ENCODE results near the gene HIPK3.
"Not testable (repeated sequence)": the region's sequence is repeated elsewhere in the genome, so short reads cannot be mapped to it uniquely, and the experiment has no call there.

The HIPK3 gene

DNA sequence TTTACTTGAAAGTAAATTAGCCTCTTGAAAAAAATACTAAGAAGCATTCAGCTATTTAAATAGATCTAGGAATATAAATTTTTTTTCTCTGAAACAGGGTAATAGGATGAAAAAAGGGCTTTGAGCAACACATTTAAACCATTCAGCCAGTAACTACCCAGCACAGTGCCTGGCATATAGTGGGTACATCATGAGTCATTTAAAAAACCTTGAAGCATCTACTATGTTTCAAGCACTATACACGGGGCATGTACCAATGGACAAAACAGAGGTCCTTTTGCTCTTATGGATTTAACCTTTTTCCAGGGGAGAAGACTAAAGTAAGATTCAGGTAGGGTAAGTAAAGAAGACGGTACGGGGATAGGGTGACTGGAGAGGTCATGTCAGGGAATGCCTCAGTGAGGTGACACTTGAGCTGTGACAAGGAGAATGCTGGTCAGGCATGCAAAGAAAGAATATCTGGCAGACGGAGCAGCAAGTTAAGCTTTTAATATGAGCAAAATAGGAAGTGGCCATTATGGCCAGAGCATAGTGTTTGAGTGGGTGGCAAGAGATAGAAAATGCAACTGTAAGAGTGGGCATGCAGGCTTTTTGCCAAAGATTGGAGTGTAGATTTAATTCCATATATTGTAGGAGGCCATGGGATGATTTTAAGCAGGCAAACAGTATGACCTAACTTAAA is 101.1 kb downstream of the HIPK3 start:
- no peak for DNase-seq (ENCODE audit: low read depth, low spot score)

DNA sequence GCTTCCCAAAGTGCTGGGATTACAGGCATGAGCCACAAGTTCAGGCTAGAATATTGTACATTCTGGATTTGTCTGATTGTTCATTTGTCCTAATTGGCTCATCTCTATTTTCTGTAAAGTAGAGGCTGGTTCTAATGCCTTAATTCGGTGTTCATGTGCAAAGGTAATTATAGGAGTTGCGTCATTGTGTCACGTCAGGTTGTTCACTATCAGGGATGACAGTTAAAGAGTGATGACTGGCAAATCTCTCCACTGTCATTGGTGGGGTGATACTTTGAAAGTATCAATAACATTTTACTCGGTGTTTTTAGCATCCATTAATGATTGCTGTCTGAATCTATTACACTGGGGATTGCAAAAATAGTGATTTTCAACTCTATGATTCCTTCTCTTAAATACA is 103.5 kb downstream of the HIPK3 start:
- DNase-seq (ENCODE audit: low read depth, low spot score): no peak

DNA sequence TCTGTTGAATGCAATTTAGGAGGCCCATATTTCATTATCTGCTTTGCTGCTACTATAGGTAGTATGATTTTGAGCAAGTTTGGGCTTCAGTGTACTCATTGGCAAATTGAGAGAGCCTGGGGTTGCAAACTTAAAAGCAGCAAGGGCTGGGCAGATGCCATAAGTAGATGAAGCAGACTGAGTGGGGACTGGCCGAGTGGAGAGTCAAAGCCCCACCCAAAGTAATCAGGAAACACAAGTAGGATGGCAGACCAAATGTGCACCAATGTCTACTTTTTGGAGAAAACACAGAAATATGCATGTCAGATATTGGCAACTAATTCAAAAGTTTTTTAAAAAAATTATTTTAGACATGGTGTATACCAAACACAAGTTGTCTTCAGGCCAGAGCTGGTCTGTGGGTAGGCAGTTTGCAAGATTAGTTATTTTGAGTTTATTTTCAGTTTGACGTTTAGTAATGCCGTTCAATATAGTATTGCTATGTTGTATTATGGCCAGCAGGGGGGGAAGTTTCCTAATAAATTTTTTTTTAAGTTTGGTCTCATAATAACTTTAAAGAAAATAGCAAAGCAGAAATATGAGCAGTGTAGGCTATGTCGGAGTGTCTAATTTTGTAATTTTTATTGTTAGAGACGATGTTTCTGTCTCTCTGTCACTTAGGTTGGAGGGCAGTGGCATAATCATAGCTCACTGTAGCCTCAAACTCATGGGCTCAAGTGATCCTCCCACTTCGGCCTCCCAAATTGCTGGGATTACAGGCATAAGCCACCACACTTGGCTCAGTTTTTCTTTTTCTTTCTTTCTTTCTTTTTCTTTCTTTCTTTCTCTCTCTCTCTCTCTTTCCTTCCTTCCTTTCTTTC is 105.1 kb downstream of the HIPK3 start:
- DNase-seq (ENCODE audit: low read depth, low spot score): no peak

DNA sequence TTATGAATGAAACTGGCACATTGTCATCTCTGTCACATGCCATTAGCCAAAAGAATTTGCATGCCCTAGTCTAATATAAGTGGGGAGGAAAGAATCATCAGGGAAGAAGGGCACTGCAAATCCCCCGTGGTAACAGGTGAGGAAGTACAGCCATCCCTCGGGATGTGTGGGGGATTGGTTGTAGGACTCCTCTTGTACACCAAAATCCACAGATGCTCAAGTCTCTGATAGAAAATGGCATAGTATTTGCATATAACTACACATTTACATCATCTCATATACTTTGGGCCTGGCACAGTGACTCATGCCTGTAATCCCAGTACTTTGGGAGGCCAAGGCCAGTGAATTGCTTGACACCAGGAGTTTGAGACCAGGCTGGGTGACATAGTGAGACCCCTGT is 109.7 kb downstream of the HIPK3 start:
- no peak for DNase-seq (ENCODE audit: low read depth, low spot score)

DNA sequence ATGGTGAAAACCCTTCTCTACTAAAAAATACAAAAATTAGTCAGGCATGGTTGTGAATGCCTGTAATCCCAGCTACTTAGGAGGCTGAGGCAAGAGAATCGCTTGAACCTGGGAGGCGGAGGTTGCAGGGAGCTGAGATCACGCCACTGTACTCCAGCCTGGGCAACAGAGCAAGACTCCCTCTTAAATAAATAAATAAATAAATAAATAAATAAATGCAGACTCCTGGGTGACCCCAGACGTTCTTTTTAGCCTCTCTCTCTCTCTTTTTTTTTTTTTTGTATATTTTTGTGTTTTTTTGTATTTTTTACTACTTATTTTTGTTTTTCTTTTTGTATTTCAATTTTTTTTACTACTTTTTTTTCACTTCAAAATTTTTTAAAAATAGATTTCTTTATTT is 111.3 kb downstream of the HIPK3 start:
- DNase-seq (ENCODE audit: low read depth, low spot score): not testable (repeated sequence)

DNA sequence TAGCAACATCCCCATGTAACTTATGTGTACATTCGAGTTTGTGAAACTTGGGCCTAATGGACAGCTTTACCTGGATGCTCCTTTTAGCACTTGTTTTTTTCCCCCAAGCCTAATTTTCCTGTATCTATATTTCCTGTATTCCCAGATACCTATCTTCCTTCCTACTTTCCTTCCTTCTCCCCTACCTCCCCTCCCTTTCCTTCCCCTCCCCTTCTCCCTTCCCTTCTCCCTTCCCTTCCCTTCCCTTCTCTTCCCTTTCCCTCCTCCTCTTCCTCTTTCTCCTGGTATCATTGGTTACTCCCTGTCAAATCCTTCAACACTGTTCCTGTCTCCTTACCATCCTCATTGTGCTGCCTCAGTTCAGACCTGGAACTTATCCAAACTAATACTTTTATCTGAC is 111.8 kb downstream of the HIPK3 start:
- no peak for DNase-seq (ENCODE audit: low read depth, low spot score)

DNA sequence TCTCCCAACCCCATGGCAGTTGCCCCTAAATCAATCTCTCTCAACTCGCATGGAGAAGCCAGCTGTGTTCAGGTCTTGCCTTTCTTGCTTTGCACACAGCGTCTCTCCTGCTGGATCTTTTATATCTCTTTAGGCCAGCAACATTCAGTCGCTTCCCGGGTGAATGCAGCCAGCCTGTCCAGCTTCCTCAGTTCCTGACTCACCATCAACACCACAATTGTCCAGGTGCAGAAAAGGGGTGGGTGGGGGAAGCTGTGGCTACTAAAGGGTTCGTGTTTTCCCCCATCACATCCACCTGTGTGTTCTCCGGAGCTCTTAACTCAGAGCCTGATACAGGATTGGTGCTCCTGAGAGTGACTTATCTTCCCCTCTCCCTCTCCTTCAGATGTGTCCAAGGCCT is 116.5 kb downstream of the HIPK3 start:
- no peak for DNase-seq (ENCODE audit: low read depth, low spot score)

DNA sequence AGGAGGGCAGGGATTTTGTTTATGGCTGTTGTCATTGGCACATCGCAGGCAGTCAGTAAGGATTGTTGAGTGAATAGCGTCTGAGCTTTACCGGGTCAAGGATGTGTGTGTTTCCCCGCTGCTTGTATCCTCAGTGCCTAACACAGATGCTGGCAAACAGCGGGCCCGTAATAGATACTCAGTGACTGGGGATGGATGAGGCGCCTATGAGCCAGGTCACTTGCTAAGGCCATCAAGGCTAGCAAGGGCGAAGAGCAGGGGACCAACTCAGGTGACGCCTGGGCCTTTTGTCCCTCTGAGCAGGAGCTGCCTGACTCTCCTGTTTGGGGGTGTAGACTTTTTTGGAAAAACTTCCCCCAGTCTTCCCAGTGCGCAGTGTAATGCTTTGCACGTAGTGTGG is 118.1 kb downstream of the HIPK3 start:
- no peak for DNase-seq (ENCODE audit: low read depth, low spot score)

DNA sequence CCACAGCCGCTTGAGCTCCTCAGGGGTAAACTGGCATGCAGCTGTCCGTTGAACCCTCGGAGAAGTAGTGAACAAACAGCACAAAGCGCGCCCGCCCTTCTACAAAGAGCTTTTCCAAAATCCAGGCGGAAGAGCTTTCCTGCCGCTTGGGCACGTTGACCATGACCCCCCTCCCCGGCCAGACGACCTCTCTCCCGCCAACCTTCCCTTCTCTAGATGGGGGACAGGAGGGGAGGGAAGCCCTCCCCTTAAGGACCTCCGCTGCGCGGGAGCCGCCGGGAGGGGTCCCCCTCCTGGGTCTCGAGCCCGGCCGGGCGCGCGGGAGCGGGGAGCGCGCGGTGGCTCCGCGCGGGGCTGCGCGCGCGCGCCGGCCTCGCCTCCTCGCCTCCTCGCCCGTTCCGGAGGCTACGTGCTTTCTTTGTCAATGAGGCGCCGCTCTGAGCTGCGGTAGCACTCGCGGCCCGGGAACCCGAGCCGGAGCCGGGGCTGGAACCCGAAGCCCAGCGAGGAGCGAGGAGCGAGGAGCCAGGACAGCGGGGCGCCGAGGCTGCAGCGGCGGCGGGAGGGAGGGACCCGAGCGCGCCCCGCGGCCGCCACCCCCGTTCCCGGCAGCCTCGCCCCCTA is 118.6 kb downstream of the HIPK3 start, which contains the start of gene KIAA1549L:
TSS of gene KIAA1549L (plus strand) at position 421 of the 624 bp plus-strand sequence.
- DNase-seq (ENCODE audit: low read depth, low spot score): no peak

DNA sequence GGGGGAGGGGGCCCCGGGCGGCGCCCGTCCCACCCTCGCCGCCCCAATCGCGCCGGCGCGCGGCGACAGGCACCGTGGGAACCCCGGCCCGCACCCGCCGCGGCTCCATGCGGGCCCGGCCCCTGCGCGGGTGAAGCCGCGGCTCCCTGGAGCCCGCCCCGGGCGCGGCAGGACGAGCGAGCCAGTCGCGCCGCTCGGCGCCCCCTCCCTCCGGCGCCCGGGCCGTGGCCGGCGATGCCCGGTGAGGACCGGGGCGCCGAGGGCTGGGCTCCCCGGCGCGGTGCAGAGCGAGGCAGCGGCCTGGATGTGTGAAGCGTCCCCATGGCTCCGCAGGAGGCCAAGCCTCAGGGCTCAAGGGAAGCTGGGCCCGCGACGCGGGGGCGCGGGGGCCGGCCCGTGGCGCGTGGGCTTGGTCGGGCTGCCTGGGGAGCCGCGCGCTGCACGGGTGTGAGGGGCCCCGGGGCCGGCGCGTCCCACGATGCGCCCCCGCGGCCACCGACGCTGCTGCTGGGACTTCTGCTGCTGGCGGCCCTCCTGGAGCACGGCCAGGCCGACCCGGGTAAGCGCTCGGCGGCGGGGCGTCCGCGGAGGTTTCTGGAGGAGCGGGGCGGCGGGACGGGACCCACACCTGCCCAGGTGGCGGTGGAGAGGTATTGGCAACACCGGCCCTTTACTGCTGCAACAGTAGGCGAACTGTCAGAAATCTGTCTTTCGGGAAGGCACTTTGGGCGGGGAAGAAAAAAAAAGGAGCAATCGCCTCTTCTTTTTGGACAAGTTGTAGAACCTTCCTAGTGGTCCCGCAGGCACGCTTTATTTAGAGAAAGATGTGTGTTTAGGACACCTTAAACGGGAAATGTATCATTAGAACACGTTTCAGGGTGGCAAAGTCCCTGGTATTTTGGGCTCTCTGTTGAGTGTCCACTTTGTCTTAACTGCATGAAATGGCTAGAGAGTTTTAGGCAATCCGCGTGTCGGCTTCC is 119.4 kb downstream of the HIPK3 start:
- DNase-seq (ENCODE audit: low read depth, low spot score): no peak

DNA sequence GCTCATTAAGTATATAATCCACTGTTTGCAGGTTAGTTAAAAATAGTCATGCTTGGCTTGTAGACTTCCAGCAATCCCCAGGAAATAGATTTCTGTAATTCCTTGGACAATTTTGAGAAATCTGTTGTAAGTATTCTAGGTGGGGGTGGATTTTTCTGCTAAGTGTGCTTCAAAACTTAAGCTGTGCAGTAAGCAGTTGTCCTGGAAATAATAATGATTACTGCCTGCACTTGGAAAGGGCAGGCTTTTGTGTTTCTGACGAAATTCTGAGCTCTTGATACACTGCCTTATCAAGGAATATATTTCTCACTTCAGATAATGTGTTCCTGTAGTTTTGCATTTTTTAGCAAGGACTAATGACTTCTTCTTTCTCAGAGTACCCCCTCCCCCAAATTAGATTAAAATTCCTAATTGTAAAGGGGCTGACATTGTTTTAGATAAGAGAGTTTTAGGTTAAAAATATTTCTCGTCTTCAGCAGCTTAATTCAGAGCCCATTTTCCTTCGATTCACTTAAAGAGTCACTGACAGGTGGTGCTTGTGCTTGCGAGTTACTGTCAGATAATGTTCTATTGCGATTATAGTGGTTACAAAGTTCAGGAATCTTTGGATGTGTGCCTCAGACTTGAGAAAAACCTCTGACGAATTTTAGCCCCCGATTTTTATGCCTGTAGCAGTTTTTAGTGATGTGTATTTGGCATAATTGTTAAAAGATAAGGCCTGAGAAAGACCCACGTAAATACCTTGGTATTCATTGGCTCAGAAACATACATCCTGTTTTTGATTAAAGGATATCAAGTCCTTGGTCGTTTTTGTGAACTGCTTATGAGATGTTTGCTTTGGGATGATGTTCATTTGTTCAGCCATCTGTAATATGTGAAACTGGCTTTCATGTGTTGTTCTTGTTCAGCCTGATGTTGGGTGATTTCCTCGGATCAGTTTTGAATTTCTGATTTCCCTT is 120.5 kb downstream of the HIPK3 start:
- no peak for DNase-seq (ENCODE audit: low read depth, low spot score)

DNA sequence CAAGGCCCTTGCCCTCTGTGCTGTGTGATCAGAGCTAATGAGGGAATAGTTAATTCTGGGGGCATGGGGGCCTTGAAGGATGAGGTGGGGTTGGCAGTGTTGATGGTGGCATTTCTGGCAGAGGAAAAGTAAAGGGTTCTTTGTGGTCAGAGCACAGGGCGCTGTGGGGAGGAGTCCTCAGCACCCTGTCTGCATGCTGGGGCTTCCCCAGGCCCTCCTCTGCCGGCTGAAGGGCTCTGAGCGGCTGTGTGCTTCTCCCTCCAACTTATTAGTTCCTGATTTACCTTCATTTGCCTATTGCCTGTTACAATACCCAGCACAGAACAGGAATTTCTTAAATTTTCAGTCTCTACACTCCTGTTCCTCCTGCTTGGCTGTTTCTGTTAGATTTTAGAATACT is 122.8 kb downstream of the HIPK3 start:
- no peak for DNase-seq (ENCODE audit: low read depth, low spot score)

DNA sequence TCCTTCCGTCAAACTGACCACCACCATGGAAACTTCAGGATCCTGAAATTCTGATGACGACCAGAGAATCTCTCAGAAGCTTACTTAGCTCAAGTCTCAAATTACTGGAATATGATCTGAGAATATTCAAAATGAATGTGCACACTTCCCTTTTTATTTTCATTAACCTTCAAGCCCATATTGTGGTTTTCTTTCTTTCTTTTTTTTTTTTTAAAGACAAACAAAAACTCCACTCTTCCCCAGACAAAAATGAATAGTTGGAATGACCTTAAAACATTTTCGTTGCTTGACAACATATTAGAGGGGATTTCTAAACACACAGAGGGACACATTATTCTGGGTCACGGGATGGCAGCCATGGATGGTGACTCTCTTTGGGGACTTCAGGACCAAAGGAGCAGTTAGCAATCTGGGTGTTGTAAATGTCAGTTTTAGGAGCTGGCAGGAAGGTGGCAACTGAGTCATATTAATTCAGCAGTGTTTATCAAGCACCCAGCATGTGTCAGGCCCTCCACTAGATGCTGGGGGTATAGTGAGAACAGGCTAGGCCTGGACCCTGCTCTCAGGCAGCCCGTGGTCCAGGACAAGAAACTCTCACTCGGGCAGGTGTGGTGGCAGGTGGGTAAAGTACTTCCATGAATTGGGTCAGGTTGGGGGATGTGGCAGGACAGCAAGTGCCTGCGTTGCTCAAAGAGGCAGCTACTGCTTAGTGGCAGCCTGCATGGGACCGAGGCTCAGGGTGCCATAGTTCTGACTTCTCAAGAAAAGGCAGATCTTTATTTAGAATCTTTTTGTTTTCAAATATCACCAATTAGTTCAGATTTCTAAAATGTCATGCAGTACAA is 126.1 kb downstream of the HIPK3 start:
- DNase-seq (ENCODE audit: low read depth, low spot score): no peak

DNA sequence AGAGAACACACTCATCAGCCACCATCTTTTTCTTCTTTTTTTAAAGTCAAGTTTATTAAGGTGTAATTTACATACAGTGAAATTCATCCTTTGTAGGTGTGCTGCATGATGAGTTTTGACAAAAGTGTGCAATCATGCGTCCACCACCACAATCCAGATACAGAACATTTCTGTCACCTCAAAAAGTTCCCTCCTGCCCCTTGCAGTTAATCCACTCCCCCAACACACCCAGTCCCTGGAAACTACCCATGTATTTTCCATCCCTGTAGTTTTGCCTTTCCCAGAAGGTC is 126.7 kb downstream of the HIPK3 start:
- no peak for DNase-seq (ENCODE audit: low read depth, low spot score)

DNA sequence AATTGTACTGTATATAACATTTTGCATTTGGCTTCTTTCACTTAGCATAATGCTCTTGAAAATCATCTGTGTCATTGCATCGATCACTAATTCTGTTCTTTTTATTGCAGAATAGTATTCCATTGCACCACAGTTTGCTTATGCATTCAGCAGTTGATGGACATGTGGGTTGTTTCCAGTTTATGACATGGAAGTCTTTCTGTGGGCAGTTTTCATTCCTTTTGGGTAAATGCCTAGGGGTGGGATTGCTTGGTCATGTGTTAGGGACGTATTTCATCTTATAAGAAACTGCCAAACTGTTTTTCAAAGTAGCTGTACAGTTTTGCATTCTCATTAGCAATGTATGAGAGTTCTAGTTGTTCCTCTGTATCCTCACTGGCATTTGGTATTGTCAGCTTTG is 127.0 kb downstream of the HIPK3 start:
- DNase-seq (ENCODE audit: low read depth, low spot score): no peak

DNA sequence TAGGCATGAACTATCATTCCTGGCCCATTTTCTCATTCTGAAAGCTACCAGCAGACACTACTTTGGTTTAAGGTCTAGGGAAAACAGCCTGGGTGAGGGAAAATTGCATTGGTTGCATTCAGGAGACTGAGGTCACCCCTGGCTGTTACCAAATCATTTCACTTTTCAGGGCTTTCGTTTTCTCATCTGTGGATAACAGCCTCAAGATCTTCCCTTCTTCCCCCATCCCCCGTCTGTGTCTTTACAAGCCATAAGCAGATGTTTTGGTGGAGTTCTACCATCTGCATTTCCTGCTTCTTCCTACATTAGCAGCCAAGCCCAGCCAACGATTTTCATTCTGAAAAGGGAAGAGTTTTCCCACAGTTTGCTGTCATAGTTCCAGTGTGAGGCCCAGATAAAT is 130.4 kb downstream of the HIPK3 start:
- no peak for DNase-seq (ENCODE audit: low read depth, low spot score)

DNA sequence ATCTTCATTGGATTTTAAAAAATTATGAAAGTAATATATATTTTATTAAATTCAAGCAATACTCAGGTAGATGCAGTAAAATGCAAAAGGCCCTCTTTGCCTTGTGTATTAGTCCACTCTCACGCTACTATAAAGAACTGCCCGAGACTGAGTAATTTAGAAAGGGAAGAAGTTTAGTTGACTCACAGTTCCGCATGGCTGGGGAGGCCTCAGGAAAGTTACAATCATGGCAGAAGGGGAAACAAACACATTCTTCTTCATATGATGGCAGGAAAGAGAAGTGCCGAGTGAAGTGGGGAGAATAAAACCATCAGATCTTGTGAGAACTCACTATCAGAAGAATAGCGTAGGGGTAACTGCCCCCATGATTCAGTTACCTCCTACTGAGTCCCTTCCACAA is 130.8 kb downstream of the HIPK3 start:
- no peak for DNase-seq (ENCODE audit: low read depth, low spot score)

DNA sequence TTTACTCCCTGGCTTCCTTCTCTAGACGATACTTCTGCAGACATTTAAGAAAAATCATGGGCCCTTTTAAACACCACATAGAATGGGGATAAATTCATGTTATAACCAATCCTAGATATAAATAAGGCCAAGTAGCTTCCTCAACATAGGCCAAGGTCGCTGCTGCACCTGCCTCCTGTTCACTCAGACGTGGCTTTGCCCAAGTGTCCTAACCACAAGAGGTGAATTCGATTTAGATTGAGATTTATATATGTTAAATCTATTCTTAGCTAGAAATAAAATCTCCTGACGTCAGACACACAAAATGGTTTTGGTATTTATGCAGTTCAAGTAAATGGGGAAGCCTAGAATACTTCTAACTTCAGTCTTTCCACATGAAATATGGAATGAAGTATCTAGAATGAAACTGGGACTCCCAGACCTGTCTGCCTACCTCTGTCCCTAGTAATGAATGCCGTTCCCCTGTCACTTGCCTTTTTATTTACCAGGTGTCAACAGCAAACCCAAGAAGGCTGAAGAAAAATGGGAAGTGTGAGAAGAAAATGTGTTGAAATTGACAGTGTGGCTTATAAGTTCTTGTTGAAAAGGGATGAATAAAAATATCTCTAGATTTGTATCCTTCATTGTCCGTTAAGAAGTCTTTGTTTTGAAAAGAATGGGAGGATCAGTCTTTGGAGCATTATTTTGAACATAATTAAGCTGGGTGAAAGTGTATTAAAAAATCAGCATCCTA is 131.8 kb downstream of the HIPK3 start:
- DNase-seq (ENCODE audit: low read depth, low spot score): no peak

DNA sequence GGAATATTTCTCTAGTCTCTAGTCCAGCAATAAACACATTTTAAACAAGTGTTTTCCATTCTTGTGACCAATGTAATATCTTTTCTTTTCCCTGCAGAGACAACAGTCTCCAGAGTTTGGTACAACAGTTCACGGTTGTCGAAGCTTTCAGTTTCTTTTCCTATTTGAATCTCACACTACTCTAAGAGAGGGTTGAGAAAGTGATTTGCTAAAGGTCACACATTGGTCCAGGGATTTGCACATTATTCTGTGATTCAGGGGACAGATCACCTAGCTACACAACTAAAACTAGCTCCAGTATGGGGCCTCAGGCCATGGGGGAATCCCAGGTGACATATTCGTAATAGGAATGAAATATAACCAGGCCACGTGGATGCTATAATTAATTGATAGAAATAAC is 132.5 kb downstream of the HIPK3 start:
- DNase-seq (ENCODE audit: low read depth, low spot score): no peak
